ENCODE measurements around the gene DGUOK.

The DGUOK gene

DNA sequence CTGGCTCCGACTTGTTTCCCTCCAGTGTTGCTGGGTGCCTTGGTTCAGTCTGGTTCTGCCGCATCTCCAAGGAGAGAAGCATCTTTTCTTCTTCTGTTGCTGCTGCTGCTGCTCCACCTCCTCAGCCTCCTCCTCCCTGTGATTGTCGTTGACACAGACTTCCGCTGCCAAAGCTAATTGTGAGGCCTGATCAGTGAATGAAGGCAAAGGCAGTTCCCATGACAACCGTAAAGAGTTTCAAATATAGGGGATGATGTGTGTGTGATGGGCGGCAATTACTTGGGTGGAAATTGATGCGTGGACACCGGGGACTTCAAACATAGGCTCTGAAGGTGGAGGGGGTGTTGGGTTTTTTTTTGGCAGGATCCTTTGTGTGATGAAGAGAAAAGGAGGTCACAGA, 71.8 kb downstream of the DGUOK start:
- TF ChIP-seq, protein P1, sequence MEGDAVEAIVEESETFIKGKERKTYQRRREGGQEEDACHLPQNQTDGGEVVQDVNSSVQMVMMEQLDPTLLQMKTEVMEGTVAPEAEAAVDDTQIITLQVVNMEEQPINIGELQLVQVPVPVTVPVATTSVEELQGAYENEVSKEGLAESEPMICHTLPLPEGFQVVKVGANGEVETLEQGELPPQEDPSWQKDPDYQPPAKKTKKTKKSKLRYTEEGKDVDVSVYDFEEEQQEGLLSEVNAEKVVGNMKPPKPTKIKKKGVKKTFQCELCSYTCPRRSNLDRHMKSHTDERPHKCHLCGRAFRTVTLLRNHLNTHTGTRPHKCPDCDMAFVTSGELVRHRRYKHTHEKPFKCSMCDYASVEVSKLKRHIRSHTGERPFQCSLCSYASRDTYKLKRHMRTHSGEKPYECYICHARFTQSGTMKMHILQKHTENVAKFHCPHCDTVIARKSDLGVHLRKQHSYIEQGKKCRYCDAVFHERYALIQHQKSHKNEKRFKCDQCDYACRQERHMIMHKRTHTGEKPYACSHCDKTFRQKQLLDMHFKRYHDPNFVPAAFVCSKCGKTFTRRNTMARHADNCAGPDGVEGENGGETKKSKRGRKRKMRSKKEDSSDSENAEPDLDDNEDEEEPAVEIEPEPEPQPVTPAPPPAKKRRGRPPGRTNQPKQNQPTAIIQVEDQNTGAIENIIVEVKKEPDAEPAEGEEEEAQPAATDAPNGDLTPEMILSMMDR (conservative IDR thresholded peaks at IDR 0.05): no peak
- no peak overlapping the region for H3K27ac ChIP-seq

DNA sequence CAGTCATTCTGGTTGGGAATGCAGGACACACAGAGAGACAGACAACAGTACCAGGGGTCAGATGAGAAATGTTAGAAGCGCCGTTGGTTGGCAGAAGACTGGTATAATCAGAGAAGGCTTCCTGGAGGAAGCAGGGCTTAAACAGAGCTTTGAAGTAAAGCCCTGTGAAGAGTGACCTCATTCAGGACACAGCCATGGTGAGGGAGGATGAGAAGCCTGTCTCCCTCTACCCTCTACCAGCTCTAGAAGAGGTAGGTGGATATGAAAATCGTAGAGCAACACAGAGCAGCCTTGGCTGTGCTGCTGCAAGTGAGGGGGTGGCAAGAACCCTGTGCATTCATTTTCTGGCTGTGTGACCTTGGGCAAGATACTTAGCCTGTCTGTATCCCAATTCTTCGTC, 72.3 kb downstream of the DGUOK start:
- H3K27ac ChIP-seq: peak overlapping the region; percentile 34; the same call in 1 of the 2 replicates
- TF ChIP-seq, protein P1 (conservative IDR thresholded peaks at IDR 0.05): no peak

DNA sequence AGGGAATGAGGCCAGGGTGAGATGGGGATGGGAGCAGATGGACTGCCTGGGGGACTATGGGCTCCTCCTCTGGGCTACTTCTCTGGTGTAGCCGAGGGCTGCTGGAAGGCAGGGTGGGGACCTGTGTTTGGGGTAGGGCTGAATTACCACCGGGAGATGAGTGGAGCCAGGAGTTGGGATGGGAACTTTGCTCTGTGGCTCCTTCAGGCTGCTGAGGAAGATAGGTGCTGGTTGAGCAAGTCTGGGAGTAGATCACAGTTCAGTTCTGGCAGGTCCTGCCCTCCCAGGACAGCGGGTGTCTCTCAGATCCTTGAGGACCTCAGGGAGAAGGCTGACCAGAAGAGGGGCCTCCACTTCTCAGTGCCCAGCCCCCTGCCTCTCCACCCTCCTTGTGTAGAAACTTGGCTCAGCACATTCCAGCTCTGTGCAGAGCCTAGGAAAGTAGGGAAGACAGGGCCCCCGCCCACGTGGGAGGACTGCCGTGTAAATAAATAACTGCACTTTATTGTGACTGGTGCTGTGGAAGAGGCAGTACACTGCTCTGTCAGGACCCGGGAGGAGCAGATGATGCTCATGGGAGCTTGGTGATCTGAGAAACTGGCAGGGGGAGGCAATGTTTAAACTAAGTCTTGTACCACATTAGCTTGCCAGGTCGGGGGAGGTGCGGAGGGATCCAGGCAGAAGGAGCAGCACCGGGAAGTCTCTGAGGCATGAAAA, 73.4 kb downstream of the DGUOK start:
- TF ChIP-seq, protein P1 (conservative IDR thresholded peaks at IDR 0.05): no peak
- peak overlapping the region; percentile 34 for H3K27ac ChIP-seq

DNA sequence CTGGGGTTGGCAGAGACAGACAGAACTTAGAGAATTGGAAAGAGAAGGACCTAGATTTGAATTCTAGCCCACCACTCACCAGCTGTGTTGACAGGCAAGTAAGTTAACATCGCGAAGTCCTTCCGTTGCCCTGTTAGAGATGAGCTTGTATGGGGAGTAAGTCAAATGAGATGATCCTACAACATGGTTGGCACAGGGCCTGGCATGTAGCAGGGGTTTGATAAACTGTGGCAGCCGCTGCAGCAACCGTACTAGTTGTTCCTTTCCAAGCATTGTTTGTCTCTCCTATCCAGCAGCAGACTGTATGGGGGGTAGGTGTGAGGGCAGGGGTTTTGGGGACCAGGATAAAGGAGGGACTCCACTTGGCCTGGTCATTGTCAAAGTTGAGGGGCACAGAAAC, 74.0 kb downstream of the DGUOK start:
- TF ChIP-seq, protein P1 (conservative IDR thresholded peaks at IDR 0.05): no peak
- peak overlapping the region; percentile 34 for H3K27ac ChIP-seq

DNA sequence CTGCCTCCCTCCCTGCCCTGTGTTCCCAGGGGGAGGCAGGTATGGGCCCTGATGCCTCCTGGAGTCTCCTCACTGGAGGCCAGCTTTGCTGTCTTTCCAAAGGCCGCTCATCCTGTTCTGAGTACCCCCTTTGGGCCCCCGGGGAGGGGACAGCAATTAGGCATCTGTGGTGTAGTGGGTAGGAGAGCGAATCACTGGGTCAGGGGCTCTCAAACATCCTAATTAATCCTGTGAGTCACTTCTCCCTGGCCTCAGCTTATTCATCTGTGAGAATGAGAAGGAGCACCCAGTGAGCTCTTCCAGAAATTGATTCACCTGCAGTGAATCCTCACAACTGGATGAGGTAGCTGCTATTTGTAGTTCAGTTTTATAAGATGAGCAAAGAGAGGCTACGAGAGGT, 74.4 kb downstream of the DGUOK start:
- TF ChIP-seq, protein P1 (conservative IDR thresholded peaks at IDR 0.05): no peak
- H3K27ac ChIP-seq: peak overlapping the region; percentile 34

DNA sequence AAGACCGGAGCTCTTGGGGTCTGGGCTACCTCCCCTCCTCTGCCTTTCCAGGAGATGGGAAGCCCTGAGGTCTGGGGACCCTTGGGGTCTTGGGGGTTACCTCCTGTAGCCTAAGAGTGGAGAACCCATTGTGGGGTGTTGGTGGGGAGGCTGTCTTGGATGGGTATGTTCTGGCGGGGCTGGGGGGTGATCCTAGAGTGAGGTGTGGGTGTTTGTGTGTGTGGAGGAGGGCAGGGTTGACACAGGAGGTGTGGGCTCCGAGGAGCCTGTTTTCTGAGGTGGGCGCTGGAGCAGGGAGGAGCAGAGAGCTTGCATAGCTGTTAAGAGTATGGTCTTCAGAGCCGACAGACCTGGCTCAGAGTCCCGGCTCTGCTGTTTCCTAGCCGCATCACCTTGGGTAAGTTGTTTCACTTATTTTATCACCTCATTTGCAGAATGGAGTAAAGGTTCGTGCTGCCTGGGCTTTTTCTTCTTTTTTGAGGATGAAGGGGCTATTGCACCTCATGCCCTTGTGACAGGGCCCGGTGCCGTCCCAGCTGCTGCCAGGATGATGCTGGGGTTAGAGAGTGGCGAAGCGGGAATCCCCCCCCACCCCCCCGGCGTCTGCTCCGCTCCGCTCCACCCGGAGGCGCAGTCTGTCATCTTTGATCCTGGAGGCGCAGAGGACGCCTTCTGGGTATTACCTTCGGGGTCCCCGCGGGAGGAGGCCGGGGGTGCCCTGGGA, 75.3 kb downstream of the DGUOK start:
- H3K27ac ChIP-seq: peak overlapping the region; percentile 54
- TF ChIP-seq, protein P1 (conservative IDR thresholded peaks at IDR 0.05): no peak

DNA sequence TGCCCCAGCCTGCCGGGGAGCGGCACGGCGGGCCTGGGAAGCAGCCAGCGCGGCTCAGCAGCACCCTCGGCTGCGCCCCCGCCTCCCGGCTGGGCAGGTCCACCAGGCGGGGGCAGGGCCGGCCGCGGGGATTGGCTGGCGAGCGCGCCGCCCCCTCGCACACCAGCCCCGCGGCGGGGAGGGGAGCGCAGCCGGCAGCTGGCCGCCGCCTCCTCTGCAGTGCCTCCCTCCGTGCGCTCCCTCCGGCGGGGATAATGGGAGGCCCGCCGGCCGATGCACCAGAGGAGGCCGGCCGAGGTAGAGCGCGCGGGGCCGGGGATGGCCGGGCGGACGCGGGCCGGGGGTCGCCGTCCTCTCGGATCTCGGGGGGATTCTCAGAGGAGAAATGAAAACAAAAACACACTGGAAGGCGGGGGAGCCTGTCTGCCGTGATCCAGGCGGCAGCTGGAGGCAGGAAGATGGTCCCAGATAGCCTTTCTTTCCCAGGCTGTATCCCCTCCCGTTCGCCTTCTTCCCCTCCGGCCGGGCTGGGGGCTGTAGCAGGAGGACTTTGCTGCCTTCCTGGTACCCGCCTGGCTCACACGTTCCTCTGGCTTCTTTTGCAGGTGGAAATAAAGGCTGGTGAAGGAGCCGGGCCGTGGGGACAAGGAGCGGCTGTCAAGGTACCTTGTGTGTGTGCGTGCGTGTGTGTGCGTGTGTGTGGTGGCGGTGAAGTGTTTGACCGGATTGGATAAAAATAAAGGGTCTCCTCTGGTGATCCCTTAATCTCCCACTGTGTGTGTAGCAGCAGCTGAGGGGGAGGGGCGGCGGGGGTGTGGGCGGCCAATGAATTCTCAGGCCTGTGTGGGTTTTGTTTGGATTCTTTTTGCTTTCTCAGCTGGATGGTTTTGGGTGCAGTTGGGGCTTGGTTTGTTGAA, 76.1 kb downstream of the DGUOK start:
- TF ChIP-seq, protein P1 (conservative IDR thresholded peaks at IDR 0.05): 0 out of 2 replicates have a peak, but pooled peaks have one; percentile 19
- peak overlapping the region; percentile 54 for H3K27ac ChIP-seq

All from VCaP (cell line).